Measurements from ENCODE around the gene LRRC1. TPM values are rescaled to one million over a fixed set of nuclear protein-coding genes. Genes with fewer than 3 reads are reported as not detected.

Gene LRRC1
- total and polyA plus RNA-seq, 2 of the 13 experiments (the other 11 are each of a cell fraction or from before 2014, with no cell fraction given), result 15.6 to 27.7 TPM

- H3K27ac ChIP-seq (ENCODE audit: extremely low read length, insufficient read depth, low read length), result no peak overlapping the region
- ChIA-PET CTCF (ENCODE audit: low intra/inter-chr PET ratio, low total read pairs) (no interaction called here), POLR2A (no interaction called here)
- H3K4me3 ChIP-seq (replicated peaks in 1 of 3; ENCODE audit: insufficient read depth in 1 of 3, low read depth in 2 of 3, low read length in 3 of 3), result no peak overlapping the region
- no TSS peak for BruUV-seq (replicated peaks)
- no peak for ATAC-seq
- WGBS (ENCODE audit: low lambda C conversion rate), result 99% methylated on average over 2 of the region's 2 CpGs
- no peaks in the 10 kb centered on the region for H3K79me2 ChIP-seq (ENCODE audit: insufficient read depth, low read length)
- no peak overlapping the region for H3K4me2 ChIP-seq (ENCODE audit: low read depth, low read length)
- no peak overlapping the region for H3K9ac ChIP-seq (ENCODE audit: insufficient read depth, low read depth, low read length)
- in situ Hi-C loops (cut with HindIII; ENCODE audit: extremely low pct_ligation_motif_present, low pct_unique_long_range_greater_than_20kb), result no loop called here
- DNase-seq (ENCODE audit: low spot score), result no peak
- no peaks in the 10 kb centered on the region for H3K27me3 ChIP-seq (ENCODE audit: control insufficient read depth in 1 of 2, insufficient read depth in 2 of 2, low read length in 2 of 2)
- no peaks in the 10 kb centered on the region for H3K9me3 ChIP-seq (ENCODE audit: low read length)
- peaks cover 7 to 27% of the 10 kb centered on the region in 2 experiments; a peak in 4 of 5 replicates for H3K36me3 ChIP-seq (replicated peaks in 1 of 2; ENCODE audit: control insufficient read depth in 1 of 2, insufficient read depth in 2 of 2, low read length in 2 of 2)
- FAIRE-seq, result no peak
- intact Hi-C loops (cut with micrococcal nuclease; ENCODE audit: unreplicated experiment), result no loop called here
- no peaks in the 10 kb centered on the region for H4K20me1 ChIP-seq (ENCODE audit: insufficient read depth, low read length)
- H3K4me1 ChIP-seq (ENCODE audit: insufficient read depth, low read length), result no peaks in the 10 kb centered on the region
- no peak overlapping the region for H2AFZ ChIP-seq (ENCODE audit: low read length)
- TF ChIP-seq RBFOX2 (IDR thresholded peaks at IDR 0.05; ENCODE audit: low read depth, low read length) (no peak), SPEN (CRISPR knock-in tag; IDR thresholded peaks at IDR 0.05; ENCODE audit: low read depth) (no peak), BHLHE40 (IDR thresholded peaks at IDR 0.05; ENCODE audit: low read length) (no peak), ZNF326 (CRISPR knock-in tag; IDR thresholded peaks at IDR 0.05; ENCODE audit: borderline replicate concordance) (no peak), ATAD3A (CRISPR knock-in tag; IDR thresholded peaks at IDR 0.05) (no peak), REL (CRISPR knock-in tag; conservative IDR thresholded peaks at IDR 0.05) (no peak), ZNF800 (CRISPR knock-in tag; IDR thresholded peaks at IDR 0.05) (no peak), HNF1A (IDR thresholded peaks at IDR 0.05; ENCODE audit: low read depth) (no peak), HNF1A (CRISPR knock-in tag; IDR thresholded peaks at IDR 0.05; ENCODE audit: borderline replicate concordance) (no peak), ZNF850 (CRISPR knock-in tag; conservative IDR thresholded peaks at IDR 0.05) (no peak), ZNF609 (CRISPR knock-in tag; IDR thresholded peaks at IDR 0.05; ENCODE audit: borderline replicate concordance) (no peak), KLF6 (CRISPR knock-in tag; IDR thresholded peaks at IDR 0.05) (no peak), ZFP36L1 (CRISPR knock-in tag; IDR thresholded peaks at IDR 0.05) (no peak), SRSF1 (optimal IDR thresholded peaks at IDR 0.05; ENCODE audit: low read depth, low read length) (no peak), SCMH1 (CRISPR knock-in tag; IDR thresholded peaks at IDR 0.05; ENCODE audit: borderline replicate concordance) (no peak), HOXA5 (CRISPR knock-in tag; IDR thresholded peaks at IDR 0.05) (no peak)
Observed at GRCh38 chr6:53921639-53922038, 126.8 kb downstream of the LRRC1 start.

All from HepG2 (cell line).